NCI-H2107 (cell line): ENCODE data around the gene PROX2.
A peak's percentile ranks its signal among the peaks of the same experiment; 100 is the strongest.

Experiments
- DNase-seq: peaks from one replicate; lab custom pipeline; 2025; lab: John Stamatoyannopoulos, UW

PROX2 gene

GRCh38 chr14:74879427-74880182 lies 3.7 kb upstream of the PROX2 start:
- no peak for DNase-seq

GRCh38 chr14:74875204-74875603 lies 741 bp downstream of the PROX2 start:
- no peak for DNase-seq

- DNase-seq, result no peak
These were observed 4.1 kb downstream of the PROX2 start for GRCh38 chr14:74871819-74872218.

- DNase-seq, result no peak
These were observed 7.2 kb downstream of the PROX2 start for GRCh38 chr14:74868739-74869138.

GRCh38 chr14:74867673-74868072 lies 8.3 kb downstream of the PROX2 start:
- no peak for DNase-seq

- no peak for DNase-seq
These were observed 9.1 kb downstream of the PROX2 start for GRCh38 chr14:74866708-74867389.

GRCh38 chr14:74865156-74865555 lies 10.8 kb downstream of the PROX2 start:
- no peak for DNase-seq

GRCh38 chr14:74864198-74864597 lies 11.7 kb downstream of the PROX2 start:
- no peak for DNase-seq

- no peak for DNase-seq
These were observed 12.7 kb downstream of the PROX2 start for GRCh38 chr14:74863274-74863673.

GRCh38 chr14:74861734-74862090 lies 14.2 kb downstream of the PROX2 start:
- no peak for DNase-seq

GRCh38 chr14:74860899-74861733 lies 14.8 kb downstream of the PROX2 start:
- peak; percentile 89 for DNase-seq

GRCh38 chr14:74859757-74860552 lies 16.0 kb downstream of the PROX2 start:
- no peak for DNase-seq

- no peak for DNase-seq
These were observed 17.9 kb downstream of the PROX2 start for GRCh38 chr14:74858022-74858421.

- DNase-seq, result peak; percentile 43
These were observed 19.6 kb downstream of the PROX2 start for GRCh38 chr14:74856366-74856765.

- peak; percentile 60 for DNase-seq
These were observed 20.0 kb downstream of the PROX2 start for GRCh38 chr14:74855945-74856344.

- no peak for DNase-seq
These were observed 20.9 kb downstream of the PROX2 start for GRCh38 chr14:74855021-74855420.

- DNase-seq, result no peak
These were observed 22.4 kb downstream of the PROX2 start for GRCh38 chr14:74853581-74853980.

- no peak for DNase-seq
These were observed 22.9 kb downstream of the PROX2 start for GRCh38 chr14:74852922-74853530.

- no peak for DNase-seq
These were observed 27.2 kb downstream of the PROX2 start for GRCh38 chr14:74848768-74849167.

- no peak for DNase-seq
These were observed 28.8 kb downstream of the PROX2 start for GRCh38 chr14:74846968-74847665.

- DNase-seq, result no peak
These were observed 29.8 kb downstream of the PROX2 start for GRCh38 chr14:74846168-74846567.
